Measurements from ENCODE around the gene LMCD1. TPM values are rescaled to one million over a fixed set of nuclear protein-coding genes. Genes with fewer than 3 reads are reported as not detected.

Gene LMCD1
- total RNA-seq, 5 donors from 2014 or later (not counting 1 experiment from before 2014, with no cell fraction given): 0.61 to 1.5 (median 0.63) TPM

GRCh38 chr3:8563146-8563545 is 61.5 kb downstream of the LMCD1 start:
- H3K27ac ChIP-seq (ENCODE audit: low read length): no peak overlapping the region
- Mint-ChIP-seq H3K27me3 (no peaks in the 10 kb centered on the region), H3K27ac (no peak overlapping the region), H3K36me3 (no peaks in the 10 kb centered on the region), H3K4me3 (no peak overlapping the region), H3K4me1 (no peaks in the 10 kb centered on the region), H3K9me3 (no peaks in the 10 kb centered on the region)
- H3K4me1 ChIP-seq (ENCODE audit: control insufficient read depth in 1 of 2, extremely low read depth in 1 of 2, insufficient read depth in 2 of 2, low read length in 2 of 2): no peaks in the 10 kb centered on the region
- POLR2A ChIA-PET: no interaction called here
- WGBS (ENCODE audit: insufficient coverage): no CpG with 5 or more reads among the region's 4 CpGs
- CTCF ChIA-PET: no interaction called here
- no peak overlapping the region for H3K4me3 ChIP-seq (ENCODE audit: control insufficient read depth in 1 of 2, extremely low read depth in 1 of 2, low read length in 1 of 2)
- peaks cover 0 to 5% of the 10 kb centered on the region in 2 experiments for H3K27me3 ChIP-seq (replicated peaks in 1 of 2; ENCODE audit: control insufficient read depth in 2 of 2, extremely low read depth in 1 of 2, insufficient read depth in 2 of 2, low read length in 1 of 2)
- no peaks in the 10 kb centered on the region for H3K9me3 ChIP-seq
- DNase-seq (no peak), ATAC-seq (replicated peaks in 1 of 4) (no peak)
- H3K36me3 ChIP-seq (ENCODE audit: control insufficient read depth in 2 of 2, extremely low read depth in 1 of 2, insufficient read depth in 1 of 2, low read length in 1 of 2): no peaks in the 10 kb centered on the region

DNA sequence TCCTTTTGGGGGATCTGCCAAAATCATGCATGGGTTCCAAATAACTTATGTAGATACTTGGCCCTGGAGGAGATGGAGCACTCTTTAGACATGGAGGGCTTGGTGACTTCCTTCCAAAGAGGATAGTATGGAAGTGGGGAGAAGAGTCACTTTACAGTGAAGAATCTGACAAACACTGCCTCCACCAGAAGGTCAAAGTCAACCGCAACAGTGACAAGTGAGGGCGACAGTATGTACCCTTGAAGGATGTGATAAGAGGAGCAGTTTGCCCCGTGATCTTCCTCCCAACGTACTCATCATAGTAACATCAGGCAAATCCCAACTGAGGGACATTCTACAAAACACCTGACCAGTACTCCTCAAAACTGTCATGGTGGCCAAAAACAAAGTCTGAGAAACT is 62.0 kb downstream of the LMCD1 start:
- H3K4me1 ChIP-seq (ENCODE audit: control insufficient read depth in 1 of 2, extremely low read depth in 1 of 2, insufficient read depth in 2 of 2, low read length in 2 of 2): no peaks in the 10 kb centered on the region
- Mint-ChIP-seq H3K27ac (no peak overlapping the region), H3K4me1 (no peaks in the 10 kb centered on the region), H3K4me3 (no peak overlapping the region), H3K27me3 (no peaks in the 10 kb centered on the region), H3K36me3 (no peaks in the 10 kb centered on the region), H3K9me3 (no peaks in the 10 kb centered on the region)
- no peak overlapping the region for H3K4me3 ChIP-seq (ENCODE audit: control insufficient read depth in 1 of 2, extremely low read depth in 1 of 2, low read length in 1 of 2)
- POLR2A ChIA-PET: no interaction called here
- ATAC-seq (replicated peaks in 1 of 4): no peak
- peaks cover 0 to 5% of the 10 kb centered on the region in 2 experiments for H3K27me3 ChIP-seq (replicated peaks in 1 of 2; ENCODE audit: control insufficient read depth in 2 of 2, extremely low read depth in 1 of 2, insufficient read depth in 2 of 2, low read length in 1 of 2)
- no peak for DNase-seq
- no CpG with 5 or more reads among the region's 4 CpGs for WGBS (ENCODE audit: insufficient coverage)
- no peaks in the 10 kb centered on the region for H3K36me3 ChIP-seq (ENCODE audit: control insufficient read depth in 2 of 2, extremely low read depth in 1 of 2, insufficient read depth in 1 of 2, low read length in 1 of 2)
- no peak overlapping the region for H3K27ac ChIP-seq (ENCODE audit: low read length)
- CTCF ChIA-PET: no interaction called here
- no peaks in the 10 kb centered on the region for H3K9me3 ChIP-seq

DNA sequence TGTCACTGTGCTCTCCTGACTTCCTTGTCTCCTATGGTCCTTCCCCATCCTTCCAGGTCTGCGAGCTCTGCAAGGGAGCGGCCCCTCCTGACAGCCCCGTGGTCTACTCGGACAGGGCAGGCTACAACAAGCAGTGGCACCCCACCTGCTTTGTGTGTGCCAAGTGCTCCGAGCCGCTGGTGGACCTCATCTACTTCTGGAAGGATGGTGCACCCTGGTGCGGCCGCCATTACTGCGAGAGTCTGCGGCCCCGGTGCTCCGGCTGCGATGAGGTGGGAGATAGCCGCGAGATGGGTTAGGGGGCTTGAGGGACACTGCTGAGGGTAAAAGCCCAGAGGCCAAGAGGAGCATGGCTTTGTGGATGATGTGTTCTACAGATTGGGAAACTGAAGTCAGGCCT is 63.8 kb downstream of the LMCD1 start:
- no peaks in the 10 kb centered on the region for H3K36me3 ChIP-seq (ENCODE audit: control insufficient read depth in 2 of 2, extremely low read depth in 1 of 2, insufficient read depth in 1 of 2, low read length in 1 of 2)
- ChIA-PET POLR2A (no interaction called here), CTCF (no interaction called here)
- WGBS (ENCODE audit: insufficient coverage): 87% methylated on average over 9 of the region's 15 CpGs
- H3K9me3 ChIP-seq: no peaks in the 10 kb centered on the region
- H3K4me3 ChIP-seq (ENCODE audit: control insufficient read depth in 1 of 2, extremely low read depth in 1 of 2, low read length in 1 of 2): no peak overlapping the region
- Mint-ChIP-seq H3K4me3 (no peak overlapping the region), H3K4me1 (peaks cover 1 to 8% (median 1%) of the 10 kb centered on the region in 3 donors), H3K27me3 (peaks cover 0 to 5% of the 10 kb centered on the region in 2 donors), H3K9me3 (peaks cover 0 to 2% (median 0%) of the 10 kb centered on the region in 3 donors), H3K27ac (no peak overlapping the region), H3K36me3 (no peaks in the 10 kb centered on the region)
- no peak for DNase-seq
- no peak for ATAC-seq (replicated peaks in 1 of 4)
- H3K4me1 ChIP-seq (ENCODE audit: control insufficient read depth in 1 of 2, extremely low read depth in 1 of 2, insufficient read depth in 2 of 2, low read length in 2 of 2): peaks cover 0 to under 1% of the 10 kb centered on the region in 2 experiments
- H3K27ac ChIP-seq (ENCODE audit: low read length): no peak overlapping the region
- H3K27me3 ChIP-seq (replicated peaks in 1 of 2; ENCODE audit: control insufficient read depth in 2 of 2, extremely low read depth in 1 of 2, insufficient read depth in 2 of 2, low read length in 1 of 2): no peaks in the 10 kb centered on the region

DNA sequence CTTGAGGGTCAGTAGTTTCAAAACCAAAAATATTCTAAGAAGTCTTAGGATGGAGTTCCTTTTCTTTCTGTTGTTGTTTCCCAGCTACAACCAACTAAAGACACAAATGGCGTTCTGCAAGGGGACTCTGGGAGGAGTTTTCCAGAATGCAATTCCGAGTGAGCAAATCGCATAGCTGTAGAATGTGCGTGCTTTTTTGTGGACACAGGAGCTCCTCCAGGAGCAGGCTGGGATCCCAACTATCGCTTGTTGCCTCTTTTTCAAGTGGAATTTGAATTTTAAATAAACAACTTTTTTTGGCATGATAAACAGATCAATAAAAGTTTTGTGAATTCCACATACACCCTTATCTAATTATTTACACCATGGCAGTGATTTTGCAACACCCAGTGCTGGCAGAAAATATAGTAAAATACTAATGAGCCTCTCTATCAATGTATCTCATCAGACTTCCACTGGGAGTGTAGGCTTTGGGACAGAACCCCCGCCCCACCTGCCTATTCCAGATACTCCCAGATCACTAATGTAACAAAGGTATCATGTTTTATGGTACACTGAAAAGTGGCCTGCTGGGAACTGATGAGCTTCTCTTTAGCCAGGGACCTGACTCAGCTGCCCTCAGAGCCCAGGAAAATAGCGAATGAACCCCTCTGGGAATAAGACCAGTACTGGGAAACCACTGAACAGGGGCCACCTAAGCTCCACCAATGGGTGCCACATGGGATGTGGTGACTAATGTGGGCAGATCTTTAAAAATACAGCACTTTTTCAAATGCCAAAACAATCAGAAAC is 66.4 kb downstream of the LMCD1 start:
- Histone ChIP-seq H3K27ac (ENCODE audit: low read length) (no peak overlapping the region), H3K9me3 (no peaks in the 10 kb centered on the region), H3K36me3 (ENCODE audit: control insufficient read depth in 2 of 2, extremely low read depth in 1 of 2, insufficient read depth in 1 of 2, low read length in 1 of 2) (no peaks in the 10 kb centered on the region), H3K4me1 (ENCODE audit: control insufficient read depth in 1 of 2, extremely low read depth in 1 of 2, insufficient read depth in 2 of 2, low read length in 2 of 2) (peaks cover 9 to 12% of the 10 kb centered on the region in 2 experiments), H3K4me3 (ENCODE audit: control insufficient read depth in 1 of 2, extremely low read depth in 1 of 2, low read length in 1 of 2) (no peak overlapping the region), H3K27me3 (replicated peaks in 1 of 2; ENCODE audit: control insufficient read depth in 2 of 2, extremely low read depth in 1 of 2, insufficient read depth in 2 of 2, low read length in 1 of 2) (no peaks in the 10 kb centered on the region)
- 94% methylated on average over 3 of the region's 7 CpGs for WGBS (ENCODE audit: insufficient coverage)
- H3K27ac Mint-ChIP-seq: no peak overlapping the region
- no peaks in the 10 kb centered on the region for H3K36me3 Mint-ChIP-seq
- no peak overlapping the region for H3K4me3 Mint-ChIP-seq
- ChIA-PET POLR2A (no interaction called here), CTCF (no interaction called here)
- H3K27me3 Mint-ChIP-seq: peaks cover 0 to 5% of the 10 kb centered on the region in 2 donors
- H3K9me3 Mint-ChIP-seq: peaks cover 0 to 2% (median 0%) of the 10 kb centered on the region in 3 donors
- no peak for ATAC-seq (replicated peaks in 1 of 4)
- DNase-seq: no peak
- H3K4me1 Mint-ChIP-seq: peaks cover 13 to 21% (median 14%) of the 10 kb centered on the region in 3 donors

DNA sequence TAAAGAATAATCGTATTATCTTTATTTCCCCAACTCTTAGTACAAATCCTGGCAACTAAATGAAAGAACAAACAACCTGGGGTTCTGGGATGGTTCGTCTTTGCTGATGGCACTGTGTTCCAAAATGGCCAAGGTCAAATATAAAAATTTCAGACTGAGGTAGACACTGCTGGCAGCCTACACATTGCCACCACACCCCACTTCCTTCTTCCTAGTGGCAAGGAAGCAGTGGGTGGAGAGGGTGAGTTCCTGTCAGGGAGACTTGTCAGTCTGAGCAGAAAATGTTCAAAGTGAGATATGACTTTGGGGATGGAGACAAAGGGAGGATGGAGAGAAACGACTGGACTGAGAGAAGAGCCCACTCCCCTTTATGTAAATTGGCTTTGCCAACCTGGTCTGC is 69.6 kb downstream of the LMCD1 start:
- peak in 2 of 4 experiments; percentile 36 to 57 for ATAC-seq (replicated peaks in 1 of 4)
- WGBS (ENCODE audit: insufficient coverage): 70% methylated on average over 2 of the region's 3 CpGs
- Histone ChIP-seq H3K9me3 (no peaks in the 10 kb centered on the region), H3K36me3 (ENCODE audit: control insufficient read depth in 2 of 2, extremely low read depth in 1 of 2, insufficient read depth in 1 of 2, low read length in 1 of 2) (no peaks in the 10 kb centered on the region), H3K4me1 (ENCODE audit: control insufficient read depth in 1 of 2, extremely low read depth in 1 of 2, insufficient read depth in 2 of 2, low read length in 2 of 2) (peaks cover 9 to 12% of the 10 kb centered on the region in 2 experiments), H3K4me3 (ENCODE audit: control insufficient read depth in 1 of 2, extremely low read depth in 1 of 2, low read length in 1 of 2) (no peak overlapping the region), H3K27me3 (replicated peaks in 1 of 2; ENCODE audit: control insufficient read depth in 2 of 2, extremely low read depth in 1 of 2, insufficient read depth in 2 of 2, low read length in 1 of 2) (no peaks in the 10 kb centered on the region), H3K27ac (ENCODE audit: low read length) (no peak overlapping the region)
- DNase-seq: peak in 1 of 35 experiments; percentile 4
- Mint-ChIP-seq H3K9me3 (peaks cover 0 to 2% (median 0%) of the 10 kb centered on the region in 3 donors), H3K27me3 (peaks cover 2 to 5% of the 10 kb centered on the region in 2 donors), H3K4me3 (no peak overlapping the region), H3K27ac (peak overlapping the region in 1 of 2 donors; percentile 65), H3K36me3 (no peaks in the 10 kb centered on the region), H3K4me1 (peaks cover 13 to 21% (median 14%) of the 10 kb centered on the region in 3 donors)
- ChIA-PET CTCF (no interaction called here), POLR2A (no interaction called here)

- POLR2A ChIA-PET: no interaction called here
- Mint-ChIP-seq H3K27ac (no peak overlapping the region), H3K27me3 (peaks cover 2 to 5% of the 10 kb centered on the region in 2 donors), H3K9me3 (peaks cover 0 to 2% (median 0%) of the 10 kb centered on the region in 3 donors), H3K4me3 (no peak overlapping the region), H3K36me3 (no peaks in the 10 kb centered on the region), H3K4me1 (peaks cover 13 to 21% (median 14%) of the 10 kb centered on the region in 3 donors)
- H3K36me3 ChIP-seq (ENCODE audit: control insufficient read depth in 2 of 2, extremely low read depth in 1 of 2, insufficient read depth in 1 of 2, low read length in 1 of 2): no peaks in the 10 kb centered on the region
- no peak for DNase-seq
- CTCF ChIA-PET: no interaction called here
- no peaks in the 10 kb centered on the region for H3K9me3 ChIP-seq
- WGBS (ENCODE audit: insufficient coverage): 80% methylated on average over 1 of the region's 4 CpGs
- H3K4me1 ChIP-seq (ENCODE audit: control insufficient read depth in 1 of 2, extremely low read depth in 1 of 2, insufficient read depth in 2 of 2, low read length in 2 of 2): peaks cover 9 to 12% of the 10 kb centered on the region in 2 experiments
- no peak for ATAC-seq (replicated peaks in 1 of 4)
- H3K4me3 ChIP-seq (ENCODE audit: control insufficient read depth in 1 of 2, extremely low read depth in 1 of 2, low read length in 1 of 2): no peak overlapping the region
- no peak overlapping the region for H3K27ac ChIP-seq (ENCODE audit: low read length)
- H3K27me3 ChIP-seq (replicated peaks in 1 of 2; ENCODE audit: control insufficient read depth in 2 of 2, extremely low read depth in 1 of 2, insufficient read depth in 2 of 2, low read length in 1 of 2): no peaks in the 10 kb centered on the region
Measured at GRCh38 chr3:8573342-8573926, 71.8 kb downstream of the LMCD1 start.
